ENCODE data around the gene POU2F3.
"Not testable (repeated sequence)": the region's sequence is repeated elsewhere in the genome, so short reads cannot be mapped to it uniquely, and the experiment has no call there.

The POU2F3 gene

GRCh38 chr11:120249279-120250262 is 9.6 kb downstream of the POU2F3 start:
- in situ Hi-C loops (cut with HindIII; ENCODE audit: low sequenced_read_pairs), result loop anchor here (5.0 kb wide), 1 partner anchor 68 kb away; no protein-coding TSS in a partner anchor

- in situ Hi-C loops (cut with HindIII; ENCODE audit: low sequenced_read_pairs), result not testable (repeated sequence)
Measured at GRCh38 chr11:120253377-120253776, 13.4 kb downstream of the POU2F3 start.

- in situ Hi-C loops (cut with HindIII; ENCODE audit: low sequenced_read_pairs), result no loop called here
Measured at GRCh38 chr11:120254788-120255518, 15.0 kb downstream of the POU2F3 start.

GRCh38 chr11:120255519-120255866 is 15.6 kb downstream of the POU2F3 start:
- in situ Hi-C loops (cut with HindIII; ENCODE audit: low sequenced_read_pairs), result no loop called here

- in situ Hi-C loops (cut with HindIII; ENCODE audit: low sequenced_read_pairs), result no loop called here
Measured at GRCh38 chr11:120256178-120256577, 16.2 kb downstream of the POU2F3 start.

- in situ Hi-C loops (cut with HindIII; ENCODE audit: low sequenced_read_pairs), result no loop called here
Measured at GRCh38 chr11:120256779-120257178, 16.8 kb downstream of the POU2F3 start.

- in situ Hi-C loops (cut with HindIII; ENCODE audit: low sequenced_read_pairs), result no loop called here
Measured at GRCh38 chr11:120257346-120257745, 17.4 kb downstream of the POU2F3 start.

GRCh38 chr11:120258661-120259060 is 18.7 kb downstream of the POU2F3 start:
- in situ Hi-C loops (cut with HindIII; ENCODE audit: low sequenced_read_pairs), result no loop called here

- in situ Hi-C loops (cut with HindIII; ENCODE audit: low sequenced_read_pairs), result no loop called here
Measured at GRCh38 chr11:120259241-120259640, 19.3 kb downstream of the POU2F3 start.

- in situ Hi-C loops (cut with HindIII; ENCODE audit: low sequenced_read_pairs), result no loop called here
Measured at GRCh38 chr11:120259988-120260565, 20.1 kb downstream of the POU2F3 start.

GRCh38 chr11:120260616-120261015 is 20.7 kb downstream of the POU2F3 start:
- in situ Hi-C loops (cut with HindIII; ENCODE audit: low sequenced_read_pairs), result no loop called here

GRCh38 chr11:120261321-120261720 is 21.4 kb downstream of the POU2F3 start:
- in situ Hi-C loops (cut with HindIII; ENCODE audit: low sequenced_read_pairs), result no loop called here

GRCh38 chr11:120261931-120262330 is 22.0 kb downstream of the POU2F3 start:
- in situ Hi-C loops (cut with HindIII; ENCODE audit: low sequenced_read_pairs), result no loop called here

GRCh38 chr11:120267319-120267718 is 27.4 kb downstream of the POU2F3 start:
- in situ Hi-C loops (cut with HindIII; ENCODE audit: low sequenced_read_pairs), result no loop called here

- in situ Hi-C loops (cut with HindIII; ENCODE audit: low sequenced_read_pairs), result no loop called here
Measured at GRCh38 chr11:120268686-120269085, 28.7 kb downstream of the POU2F3 start.

- in situ Hi-C loops (cut with HindIII; ENCODE audit: low sequenced_read_pairs), result no loop called here
Measured at GRCh38 chr11:120270386-120270785, 30.4 kb downstream of the POU2F3 start.

- in situ Hi-C loops (cut with HindIII; ENCODE audit: low sequenced_read_pairs), result no loop called here
Measured at GRCh38 chr11:120271672-120272071, 31.7 kb downstream of the POU2F3 start.

- in situ Hi-C loops (cut with HindIII; ENCODE audit: low sequenced_read_pairs), result no loop called here
Measured at GRCh38 chr11:120272303-120272702, 32.4 kb downstream of the POU2F3 start.

- in situ Hi-C loops (cut with HindIII; ENCODE audit: low sequenced_read_pairs), result no loop called here
Measured at GRCh38 chr11:120273432-120273831, 33.5 kb downstream of the POU2F3 start.

GRCh38 chr11:120273956-120274355 is 34.0 kb downstream of the POU2F3 start:
- in situ Hi-C loops (cut with HindIII; ENCODE audit: low sequenced_read_pairs), result not testable (repeated sequence)

GRCh38 chr11:120279502-120279901 is 39.6 kb downstream of the POU2F3 start:
- in situ Hi-C loops (cut with HindIII; ENCODE audit: low sequenced_read_pairs), result no loop called here
